Measurements from ENCODE around the gene ZNF283. TPM values are rescaled to one million over a fixed set of nuclear protein-coding genes. Genes with fewer than 3 reads are reported as not detected.
A peak's percentile ranks its signal among the peaks of the same experiment; 100 is the strongest.

Gene ZNF283
- total and polyA plus RNA-seq, 9 of the 15 experiments (the other 6 are each of a cell fraction or from before 2014, with no cell fraction given): 6.0 to 19.5 (median 9.8) TPM

DNA sequence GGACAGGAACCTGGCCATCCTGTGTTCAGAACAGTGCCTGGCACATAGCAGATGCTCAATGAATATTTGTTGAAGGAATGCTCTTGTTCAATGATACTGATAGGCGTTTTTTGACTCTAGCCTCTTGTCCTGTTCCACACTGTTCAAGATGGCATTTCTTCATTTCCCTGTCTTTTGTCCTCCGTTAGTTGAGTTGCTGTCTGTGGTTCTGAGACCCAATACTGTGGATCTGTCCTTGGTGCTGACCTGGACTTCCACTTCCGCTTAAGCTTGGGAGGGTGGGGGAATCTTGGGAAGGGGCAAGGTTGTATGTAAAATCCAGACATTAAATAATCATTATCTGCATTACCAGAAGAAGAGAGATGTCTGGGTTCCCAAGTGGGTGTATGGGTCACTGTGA is 38.1 kb upstream of the ZNF283 start (continued):
- TF ChIP-seq REST (IDR thresholded peaks at IDR 0.05; ENCODE audit: borderline replicate concordance) (peak; percentile 100), REST (CRISPR knock-in tag; IDR thresholded peaks at IDR 0.05; ENCODE audit: low read depth) (peak; percentile 97), PYGO2 (tag; IDR thresholded peaks at IDR 0.05) (no peak), FOXJ3 (CRISPR knock-in tag; IDR thresholded peaks at IDR 0.05) (peak; percentile 81), ZNF3 (CRISPR knock-in tag; IDR thresholded peaks at IDR 0.05) (no peak), SMAD3 (CRISPR knock-in tag; conservative IDR thresholded peaks at IDR 0.05) (peak; percentile 81), MYC (IDR thresholded peaks at IDR 0.05; ENCODE audit: low read depth, low read length) (no peak), MYC (CRISPR knock-in tag; IDR thresholded peaks at IDR 0.05; ENCODE audit: borderline replicate concordance, low read depth) (no peak), ZNF354B (CRISPR knock-in tag; IDR thresholded peaks at IDR 0.05) (peak; percentile 32; the same call in 1 of the 2 replicates), ESRRA (IDR thresholded peaks at IDR 0.05; ENCODE audit: borderline replicate concordance, low read depth) (no peak), FOXJ2 (tag; IDR thresholded peaks at IDR 0.05) (no peak), FOXA1 (IDR thresholded peaks at IDR 0.05; ENCODE audit: borderline replicate concordance) (no peak), ATF6 (CRISPR knock-in tag; IDR thresholded peaks at IDR 0.05) (peak; percentile 90), ZNF239 (CRISPR knock-in tag; IDR thresholded peaks at IDR 0.05) (no peak), E2F6 (IDR thresholded peaks at IDR 0.05; ENCODE audit: borderline replicate concordance in 1 of 2, extremely low read depth in 1 of 2, insufficient read depth in 1 of 2, insufficient read length in 1 of 2, low read depth in 1 of 2, low read length in 1 of 2, poor library complexity in 1 of 2, severe bottlenecking in 1 of 2) (no peak), SRSF9 (IDR thresholded peaks at IDR 0.05; ENCODE audit: borderline replicate concordance, low read depth, low read length) (no peak)
- TF ChIP-seq, protein P1, sequence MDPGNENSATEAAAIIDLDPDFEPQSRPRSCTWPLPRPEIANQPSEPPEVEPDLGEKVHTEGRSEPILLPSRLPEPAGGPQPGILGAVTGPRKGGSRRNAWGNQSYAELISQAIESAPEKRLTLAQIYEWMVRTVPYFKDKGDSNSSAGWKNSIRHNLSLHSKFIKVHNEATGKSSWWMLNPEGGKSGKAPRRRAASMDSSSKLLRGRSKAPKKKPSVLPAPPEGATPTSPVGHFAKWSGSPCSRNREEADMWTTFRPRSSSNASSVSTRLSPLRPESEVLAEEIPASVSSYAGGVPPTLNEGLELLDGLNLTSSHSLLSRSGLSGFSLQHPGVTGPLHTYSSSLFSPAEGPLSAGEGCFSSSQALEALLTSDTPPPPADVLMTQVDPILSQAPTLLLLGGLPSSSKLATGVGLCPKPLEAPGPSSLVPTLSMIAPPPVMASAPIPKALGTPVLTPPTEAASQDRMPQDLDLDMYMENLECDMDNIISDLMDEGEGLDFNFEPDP (CRISPR knock-in tag; IDR thresholded peaks at IDR 0.05): no peak

Measured in K562 (cell line).